ENCODE data around the gene NUDT3.
"Not testable (repeated sequence)": the region's sequence is repeated elsewhere in the genome, so short reads cannot be mapped to it uniquely, and the experiment has no call there.

Gene NUDT3

GRCh38 chr6:34362909-34363680 is 29.4 kb downstream of the NUDT3 start:
- TF ChIP-seq CTCF (IDR thresholded peaks at IDR 0.05; ENCODE audit: extremely low read depth, missing control alignments): no peak
- peak; percentile 38 for DNase-seq (ENCODE audit: low spot score)

- TF ChIP-seq CTCF (IDR thresholded peaks at IDR 0.05; ENCODE audit: extremely low read depth, missing control alignments): no peak
- DNase-seq (ENCODE audit: low spot score): no peak
These were observed 30.3 kb downstream of the NUDT3 start for GRCh38 chr6:34362176-34362575.

GRCh38 chr6:34360556-34360955 is 31.9 kb downstream of the NUDT3 start:
- no peak for DNase-seq (ENCODE audit: low spot score)
- TF ChIP-seq CTCF (IDR thresholded peaks at IDR 0.05; ENCODE audit: extremely low read depth, missing control alignments): no peak

GRCh38 chr6:34359418-34360158 is 32.9 kb downstream of the NUDT3 start:
- TF ChIP-seq CTCF (IDR thresholded peaks at IDR 0.05; ENCODE audit: extremely low read depth, missing control alignments): no peak
- no peak for DNase-seq (ENCODE audit: low spot score)

- no peak for TF ChIP-seq CTCF (IDR thresholded peaks at IDR 0.05; ENCODE audit: extremely low read depth, missing control alignments)
- DNase-seq (ENCODE audit: low spot score): no peak
These were observed 34.0 kb downstream of the NUDT3 start for GRCh38 chr6:34358389-34358905.

- TF ChIP-seq CTCF (IDR thresholded peaks at IDR 0.05; ENCODE audit: extremely low read depth, missing control alignments): no peak
These were observed 34.5 kb downstream of the NUDT3 start for GRCh38 chr6:34357937-34358336.

GRCh38 chr6:34355889-34356288 is 36.6 kb downstream of the NUDT3 start:
- TF ChIP-seq CTCF (IDR thresholded peaks at IDR 0.05; ENCODE audit: extremely low read depth, missing control alignments): no peak
- no peak for DNase-seq (ENCODE audit: low spot score)

More at GRCh38 chr6:34357937-34358336, 34.5 kb downstream of the NUDT3 start:
- no peak for DNase-seq (ENCODE audit: low spot score)

- DNase-seq (ENCODE audit: low spot score): not testable (repeated sequence)
These were observed 38.2 kb downstream of the NUDT3 start for GRCh38 chr6:34354230-34354629.

GRCh38 chr6:34353530-34353929 is 38.9 kb downstream of the NUDT3 start:
- DNase-seq (ENCODE audit: low spot score): not testable (repeated sequence)

Measured in GM20000 (cell line).